ENCODE measurements around the gene SPRED3. TPM values are rescaled to one million over a fixed set of nuclear protein-coding genes. Genes with fewer than 3 reads are reported as not detected.

Gene SPRED3
- polyA plus RNA-seq, 4 donors: 0.85 to 2.7 (median 1.8) TPM

GRCh38 chr19:38443458-38443999 is 55.0 kb downstream of the SPRED3 start:
- H3K4me1 ChIP-seq (ENCODE audit: control insufficient read depth in 3 of 3, insufficient read depth in 2 of 3, low read depth in 1 of 3, low read length in 2 of 3): no peaks in the 10 kb centered on the region
- no peaks in the 10 kb centered on the region for H3K27me3 ChIP-seq (ENCODE audit: control insufficient read depth in 3 of 3, insufficient read depth in 3 of 3, low read length in 3 of 3)
- H3K27ac ChIP-seq (ENCODE audit: low read depth in 1 of 3, low read length in 2 of 3): no peak overlapping the region
- 71 to 88% (median 85%) methylated on average over 15 of the region's 15 CpGs for WGBS, 3 donors
- no peak overlapping the region for H3K4me3 ChIP-seq (ENCODE audit: low read depth in 1 of 3, low read length in 3 of 3)
- DNase-seq (no peak), FAIRE-seq (no peak)
- no peaks in the 10 kb centered on the region for H3K9me3 ChIP-seq (ENCODE audit: control insufficient read depth in 2 of 2, insufficient read depth in 1 of 2, low read depth in 1 of 2, low read length in 1 of 2)
- no peaks in the 10 kb centered on the region for H3K36me3 ChIP-seq (ENCODE audit: control insufficient read depth in 3 of 3, insufficient read depth in 2 of 3, low read depth in 1 of 3, low read length in 3 of 3)

DNA sequence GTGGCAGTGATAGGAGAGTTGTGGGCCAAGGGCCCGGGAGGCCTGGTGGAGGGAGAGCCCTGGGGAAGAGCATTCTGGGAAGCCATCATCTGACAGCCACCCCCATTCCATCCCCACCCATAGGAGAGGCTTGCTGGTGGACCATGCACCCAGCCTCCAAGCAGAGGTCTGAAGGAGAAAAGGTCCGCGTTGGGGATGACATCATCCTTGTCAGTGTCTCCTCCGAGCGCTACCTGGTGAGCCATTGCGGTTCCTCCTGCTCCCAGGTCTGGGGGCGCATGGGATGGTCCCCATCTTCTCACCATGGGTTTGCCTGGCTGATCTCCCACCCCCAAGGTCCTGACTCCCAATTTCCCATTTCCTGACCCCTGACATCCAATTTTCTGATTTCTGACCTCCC is 55.5 kb downstream of the SPRED3 start:
- 75 to 87% (median 80%) methylated on average over 7 of the region's 7 CpGs for WGBS, 3 donors
- FAIRE-seq: no peak

GRCh38 chr19:38445362-38445761 is 56.9 kb downstream of the SPRED3 start:
- Histone ChIP-seq H3K9me3 (ENCODE audit: control insufficient read depth in 2 of 2, insufficient read depth in 1 of 2, low read depth in 1 of 2, low read length in 1 of 2) (no peaks in the 10 kb centered on the region), H3K27me3 (ENCODE audit: control insufficient read depth in 3 of 3, insufficient read depth in 3 of 3, low read length in 3 of 3) (peaks cover 0 to 3% (median 0%) of the 10 kb centered on the region in 3 donors), H3K4me3 (ENCODE audit: low read depth in 1 of 3, low read length in 3 of 3) (no peak overlapping the region), H3K4me1 (ENCODE audit: control insufficient read depth in 3 of 3, insufficient read depth in 2 of 3, low read depth in 1 of 3, low read length in 2 of 3) (no peaks in the 10 kb centered on the region), H3K27ac (ENCODE audit: low read depth in 1 of 3, low read length in 2 of 3) (no peak overlapping the region), H3K36me3 (ENCODE audit: control insufficient read depth in 3 of 3, insufficient read depth in 2 of 3, low read depth in 1 of 3, low read length in 3 of 3) (no peaks in the 10 kb centered on the region)
- FAIRE-seq: no peak
- DNase-seq: no peak
- WGBS, 3 donors: 87 to 93% (median 93%) methylated on average over 7 of the region's 7 CpGs

More for the DNA sequence above, 55.5 kb downstream of the SPRED3 start:
- H3K4me1 ChIP-seq (ENCODE audit: control insufficient read depth in 3 of 3, insufficient read depth in 2 of 3, low read depth in 1 of 3, low read length in 2 of 3): no peaks in the 10 kb centered on the region
- no peak overlapping the region for H3K27ac ChIP-seq (ENCODE audit: low read depth in 1 of 3, low read length in 2 of 3)
- H3K4me3 ChIP-seq (ENCODE audit: low read depth in 1 of 3, low read length in 3 of 3): no peak overlapping the region
- H3K9me3 ChIP-seq (ENCODE audit: control insufficient read depth in 2 of 2, insufficient read depth in 1 of 2, low read depth in 1 of 2, low read length in 1 of 2): no peaks in the 10 kb centered on the region
- DNase-seq: no peak
- H3K27me3 ChIP-seq (ENCODE audit: control insufficient read depth in 3 of 3, insufficient read depth in 3 of 3, low read length in 3 of 3): no peaks in the 10 kb centered on the region
- H3K36me3 ChIP-seq (ENCODE audit: control insufficient read depth in 3 of 3, insufficient read depth in 2 of 3, low read depth in 1 of 3, low read length in 3 of 3): no peaks in the 10 kb centered on the region

DNA sequence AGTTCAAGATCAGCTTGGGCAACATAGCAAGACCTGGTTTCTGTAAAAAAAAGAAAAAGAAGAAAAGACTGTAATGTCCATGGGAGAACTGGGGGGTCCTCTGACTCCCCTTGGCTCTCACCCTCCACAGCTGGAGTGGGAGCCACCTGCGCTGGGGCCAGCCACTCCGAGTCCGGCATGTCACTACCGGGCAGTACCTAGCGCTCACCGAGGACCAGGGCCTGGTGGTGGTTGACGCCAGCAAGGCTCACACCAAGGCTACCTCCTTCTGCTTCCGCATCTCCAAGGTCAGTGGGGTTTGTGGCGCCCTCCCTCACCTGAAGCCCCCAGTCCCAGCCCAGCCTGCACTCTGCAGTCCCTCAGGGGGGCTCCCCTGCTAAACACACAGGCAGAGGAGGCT is 59.7 kb downstream of the SPRED3 start:
- DNase-seq: no peak
- H3K36me3 ChIP-seq (ENCODE audit: control insufficient read depth in 3 of 3, insufficient read depth in 2 of 3, low read depth in 1 of 3, low read length in 3 of 3): no peaks in the 10 kb centered on the region
- no peak overlapping the region for H3K4me3 ChIP-seq (ENCODE audit: low read depth in 1 of 3, low read length in 3 of 3)
- H3K4me1 ChIP-seq (ENCODE audit: control insufficient read depth in 3 of 3, insufficient read depth in 2 of 3, low read depth in 1 of 3, low read length in 2 of 3): no peaks in the 10 kb centered on the region
- no peak overlapping the region for H3K27ac ChIP-seq (ENCODE audit: low read depth in 1 of 3, low read length in 2 of 3)
- peaks cover 0 to 3% (median 0%) of the 10 kb centered on the region in 3 donors for H3K27me3 ChIP-seq (ENCODE audit: control insufficient read depth in 3 of 3, insufficient read depth in 3 of 3, low read length in 3 of 3)
- no peak for FAIRE-seq
- H3K9me3 ChIP-seq (ENCODE audit: control insufficient read depth in 2 of 2, insufficient read depth in 1 of 2, low read depth in 1 of 2, low read length in 1 of 2): no peaks in the 10 kb centered on the region
- 87 to 91% (median 88%) methylated on average over 9 of the region's 9 CpGs for WGBS, 3 donors

Other genes starting within 250 kb of the SPRED3 start
- gene DPF1, start 164.5 kb upstream of the SPRED3 start, polyA plus RNA-seq: under 1 TPM in 2 of 4 donors, not detected in 2; 0.39 to 0.64 TPM
- 10 to 100 TPM in 3 of 4 donors, 1 to 10 TPM in 1; 8.7 to 31.8 (median 22.6) TPM for gene PPP1R14A, start 132.3 kb upstream of the SPRED3 start, polyA plus RNA-seq
- gene SPINT2, start 124.1 kb upstream of the SPRED3 start, polyA plus RNA-seq: 100 to 1,000 TPM; 263 to 450 (median 424) TPM
- 1,000 to 10,000 TPM in 2 of 4 donors, 100 to 1,000 TPM in 2; 410 to 2,753 (median 1,138) TPM for gene C19orf33, start 84.4 kb upstream of the SPRED3 start, polyA plus RNA-seq
- gene YIF1B, start 72.8 kb upstream of the SPRED3 start, polyA plus RNA-seq: 10 to 100 TPM; 13.0 to 73.1 (median 16.6) TPM
- gene KCNK6, start 68.9 kb upstream of the SPRED3 start, polyA plus RNA-seq: 1 to 10 TPM; 2.7 to 7.5 (median 4.0) TPM
- gene CATSPERG, start 52.9 kb upstream of the SPRED3 start, polyA plus RNA-seq: 10 to 100 TPM in 1 of 4 donors, 1 to 10 TPM in 3; 1.9 to 10.6 (median 2.7) TPM
- 100 to 1,000 TPM; 133 to 182 (median 148) TPM for gene PSMD8, start 14.1 kb upstream of the SPRED3 start, polyA plus RNA-seq
- gene GGN, start 663 bp upstream of the SPRED3 start, polyA plus RNA-seq: 10 to 100 TPM in 2 of 4 donors, 1 to 10 TPM in 2; 1.7 to 16.1 (median 8.2) TPM
- 10 to 100 TPM; 23.6 to 47.2 (median 38.6) TPM for gene FAM98C, start 14.4 kb downstream of the SPRED3 start, polyA plus RNA-seq
- gene RASGRP4, start 37.5 kb downstream of the SPRED3 start, polyA plus RNA-seq: 1 to 10 TPM in 1 of 4 donors, under 1 TPM in 3; 0.22 to 1.0 (median 0.84) TPM
- 1 to 10 TPM in 1 of 4 donors, under 1 TPM in 1, not detected in 2; 0.81 to 2.3 TPM for gene RYR1, start 45.0 kb downstream of the SPRED3 start, polyA plus RNA-seq
- 10 to 100 TPM in 1 of 4 donors, 1 to 10 TPM in 2, under 1 TPM in 1; 0.45 to 10.8 (median 3.4) TPM for gene MAP4K1, start 229.3 kb downstream of the SPRED3 start, polyA plus RNA-seq
- gene EIF3K, start 230.5 kb downstream of the SPRED3 start, polyA plus RNA-seq: 100 to 1,000 TPM; 257 to 710 (median 626) TPM